PC-3 (cell line): Measurements from ENCODE around the gene STX1A.

Experiments used
- EZH2 ChIP-seq: fragments of 300-600 bp; sonication (generic); IDR thresholded peaks from one replicate; pipeline ENCODE4 v1.6.1; 2017; ENCODE audit warnings: antibody characterized with exemption, mild to moderate bottlenecking, low read length; ENCODE audit not compliant: unreplicated experiment
- EZH2phosphoT487 ChIP-seq: fragments of 300-600 bp; sonication (generic); IDR thresholded peaks from 2 replicates; pipeline ENCODE4 v1.6.1; 2018; ENCODE audit warnings: mild to moderate bottlenecking, antibody characterized with exemption, low read length, borderline replicate concordance
- TF ChIP-seq, protein P1 (sequence below): fragments of 300-600 bp; sonication (generic); conservative IDR thresholded peaks from 2 replicates; pipeline ENCODE4 v1.5.1; 2017; ENCODE audit warnings: antibody characterized with exemption, low read depth, mild to moderate bottlenecking, low read length

GRCh38 chr7:73738612-73739386 is 19.3 kb upstream of the STX1A start, which contains the start of gene ABHD11:
- TF ChIP-seq, protein P1, sequence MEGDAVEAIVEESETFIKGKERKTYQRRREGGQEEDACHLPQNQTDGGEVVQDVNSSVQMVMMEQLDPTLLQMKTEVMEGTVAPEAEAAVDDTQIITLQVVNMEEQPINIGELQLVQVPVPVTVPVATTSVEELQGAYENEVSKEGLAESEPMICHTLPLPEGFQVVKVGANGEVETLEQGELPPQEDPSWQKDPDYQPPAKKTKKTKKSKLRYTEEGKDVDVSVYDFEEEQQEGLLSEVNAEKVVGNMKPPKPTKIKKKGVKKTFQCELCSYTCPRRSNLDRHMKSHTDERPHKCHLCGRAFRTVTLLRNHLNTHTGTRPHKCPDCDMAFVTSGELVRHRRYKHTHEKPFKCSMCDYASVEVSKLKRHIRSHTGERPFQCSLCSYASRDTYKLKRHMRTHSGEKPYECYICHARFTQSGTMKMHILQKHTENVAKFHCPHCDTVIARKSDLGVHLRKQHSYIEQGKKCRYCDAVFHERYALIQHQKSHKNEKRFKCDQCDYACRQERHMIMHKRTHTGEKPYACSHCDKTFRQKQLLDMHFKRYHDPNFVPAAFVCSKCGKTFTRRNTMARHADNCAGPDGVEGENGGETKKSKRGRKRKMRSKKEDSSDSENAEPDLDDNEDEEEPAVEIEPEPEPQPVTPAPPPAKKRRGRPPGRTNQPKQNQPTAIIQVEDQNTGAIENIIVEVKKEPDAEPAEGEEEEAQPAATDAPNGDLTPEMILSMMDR, result 0 out of 2 replicates have a peak, but pooled peaks have one; percentile 14
- TF ChIP-seq EZH2, result no peak
- TF ChIP-seq EZH2phosphoT487, result no peak
